MM.1S (cell line): ENCODE results near the gene RPS6KA2.

Source experiments
- EZH2phosphoT487 ChIP-seq: fragments of 300-600 bp; sonication (generic); IDR thresholded peaks from 2 replicates; pipeline ENCODE4 v1.6.1; 2018; ENCODE audit warnings: antibody characterized with exemption, low read length
- TF ChIP-seq, protein P1 (sequence below): fragments of 300-600 bp; sonication (generic); IDR thresholded peaks from 2 replicates; pipeline ENCODE4 v1.5.1; 2016; ENCODE audit warnings: antibody characterized with exemption, low read length, mixed read lengths

DNA sequence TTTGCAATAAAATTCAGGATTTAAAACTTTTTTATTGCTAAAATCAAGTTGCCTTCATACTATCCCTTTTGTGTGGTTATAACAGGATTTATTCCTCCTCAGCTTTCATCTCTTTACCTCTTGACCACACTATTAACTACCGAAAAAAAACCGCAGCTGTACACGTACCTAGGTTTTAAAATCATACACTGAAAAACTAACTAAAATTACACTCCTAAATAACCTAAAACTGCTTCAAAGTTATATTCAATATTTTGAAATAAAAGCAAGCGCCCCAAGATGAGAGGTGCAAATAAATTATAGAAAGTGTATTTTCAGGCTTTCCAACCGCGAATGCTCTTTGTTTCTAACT is 245.7 kb downstream of the RPS6KA2 start:
- TF ChIP-seq EZH2phosphoT487: no peak
- TF ChIP-seq, protein P1, sequence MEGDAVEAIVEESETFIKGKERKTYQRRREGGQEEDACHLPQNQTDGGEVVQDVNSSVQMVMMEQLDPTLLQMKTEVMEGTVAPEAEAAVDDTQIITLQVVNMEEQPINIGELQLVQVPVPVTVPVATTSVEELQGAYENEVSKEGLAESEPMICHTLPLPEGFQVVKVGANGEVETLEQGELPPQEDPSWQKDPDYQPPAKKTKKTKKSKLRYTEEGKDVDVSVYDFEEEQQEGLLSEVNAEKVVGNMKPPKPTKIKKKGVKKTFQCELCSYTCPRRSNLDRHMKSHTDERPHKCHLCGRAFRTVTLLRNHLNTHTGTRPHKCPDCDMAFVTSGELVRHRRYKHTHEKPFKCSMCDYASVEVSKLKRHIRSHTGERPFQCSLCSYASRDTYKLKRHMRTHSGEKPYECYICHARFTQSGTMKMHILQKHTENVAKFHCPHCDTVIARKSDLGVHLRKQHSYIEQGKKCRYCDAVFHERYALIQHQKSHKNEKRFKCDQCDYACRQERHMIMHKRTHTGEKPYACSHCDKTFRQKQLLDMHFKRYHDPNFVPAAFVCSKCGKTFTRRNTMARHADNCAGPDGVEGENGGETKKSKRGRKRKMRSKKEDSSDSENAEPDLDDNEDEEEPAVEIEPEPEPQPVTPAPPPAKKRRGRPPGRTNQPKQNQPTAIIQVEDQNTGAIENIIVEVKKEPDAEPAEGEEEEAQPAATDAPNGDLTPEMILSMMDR: no peak
